HG03064 (cell line): ENCODE data around the gene DZIP1L.

Experiments
- ATAC-seq: cut with Tn5 transposase; IDR thresholded peaks from one replicate; pipeline ENCODE4 v1.9.1; 2021; ENCODE audit warnings: low read depth; ENCODE audit not compliant: unreplicated experiment

DZIP1L gene

GRCh38 chr3:138038725-138039462, 76.5 kb downstream of the DZIP1L start:
- no peak for ATAC-seq

- ATAC-seq: no peak
Observed at GRCh38 chr3:138036572-138036971, 78.8 kb downstream of the DZIP1L start.

- no peak for ATAC-seq
Observed at GRCh38 chr3:138034918-138035317, 80.5 kb downstream of the DZIP1L start.

GRCh38 chr3:138033202-138033691, 82.2 kb downstream of the DZIP1L start:
- no peak for ATAC-seq

- ATAC-seq: peak; percentile 48
Observed at GRCh38 chr3:138032567-138032966, 82.8 kb downstream of the DZIP1L start.

- ATAC-seq: no peak
Observed at GRCh38 chr3:138031536-138031935, 83.9 kb downstream of the DZIP1L start.

GRCh38 chr3:138030734-138031280, 84.6 kb downstream of the DZIP1L start:
- ATAC-seq: no peak

- no peak for ATAC-seq
Observed at GRCh38 chr3:138027821-138028220, 87.6 kb downstream of the DZIP1L start.

- no peak for ATAC-seq
Observed at GRCh38 chr3:138025553-138025952, 89.9 kb downstream of the DZIP1L start.

GRCh38 chr3:138023754-138024153, 91.7 kb downstream of the DZIP1L start:
- no peak for ATAC-seq

- no peak for ATAC-seq
Observed at GRCh38 chr3:138019281-138020069, 95.9 kb downstream of the DZIP1L start.

- no peak for ATAC-seq
Observed at GRCh38 chr3:138016065-138016464, 99.3 kb downstream of the DZIP1L start.

GRCh38 chr3:138012526-138012925, 102.9 kb downstream of the DZIP1L start:
- ATAC-seq: no peak
